ENCODE data around the gene FGGY.

FGGY gene

DNA sequence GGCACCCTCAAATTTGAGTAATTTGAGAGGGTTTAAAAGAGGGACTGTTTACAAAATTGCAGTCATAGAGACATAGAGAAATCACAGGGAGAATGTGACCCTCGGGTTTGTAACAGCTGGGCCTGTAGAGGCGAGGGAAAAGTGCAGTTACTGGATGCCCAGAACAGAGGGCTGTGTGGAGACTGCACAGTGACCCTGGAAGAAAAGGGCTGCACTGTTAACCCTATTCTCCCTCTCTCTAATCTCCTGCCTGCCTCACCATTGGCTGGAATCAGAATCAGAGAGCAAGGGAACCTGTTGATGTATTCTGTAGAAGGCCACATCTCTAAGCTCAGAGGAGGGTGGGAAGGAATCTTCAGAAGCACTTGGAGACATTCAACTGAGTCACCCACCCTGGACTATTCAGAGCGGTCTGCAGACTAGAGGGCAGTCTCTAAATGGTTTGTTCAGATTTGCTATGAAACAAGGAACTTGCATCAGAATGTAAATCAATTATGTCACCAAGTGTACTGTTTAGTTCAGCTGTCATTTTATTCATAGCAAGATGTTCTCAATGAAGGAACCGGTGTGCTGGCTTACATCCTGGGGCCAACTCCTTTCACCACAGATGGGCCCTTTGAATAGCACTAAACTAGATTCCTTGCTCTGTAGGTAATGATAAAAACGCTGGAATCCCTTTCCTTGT, 385.6 kb downstream of the FGGY start:
- no peak for DNase-seq (ENCODE audit: low spot score)

DNA sequence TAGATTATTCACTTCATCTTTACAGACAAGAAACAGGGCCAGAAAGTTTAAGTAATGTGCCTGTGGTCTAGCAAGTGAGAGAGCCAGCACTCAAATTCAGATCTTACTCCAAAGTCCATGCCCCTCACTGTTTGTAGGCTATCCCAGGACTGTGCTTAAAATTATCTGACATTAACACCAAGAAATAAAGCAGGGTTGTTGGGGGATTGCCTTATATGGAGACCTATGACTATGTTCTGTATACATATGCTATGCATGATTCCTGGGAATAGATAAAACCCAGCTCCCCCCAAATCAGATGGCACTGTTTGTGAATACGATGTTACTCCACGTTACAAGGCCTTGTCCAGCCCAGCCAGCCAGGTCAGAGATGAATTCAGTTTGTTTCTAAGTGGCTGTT, 386.3 kb downstream of the FGGY start:
- no peak for DNase-seq (ENCODE audit: low spot score)

DNA sequence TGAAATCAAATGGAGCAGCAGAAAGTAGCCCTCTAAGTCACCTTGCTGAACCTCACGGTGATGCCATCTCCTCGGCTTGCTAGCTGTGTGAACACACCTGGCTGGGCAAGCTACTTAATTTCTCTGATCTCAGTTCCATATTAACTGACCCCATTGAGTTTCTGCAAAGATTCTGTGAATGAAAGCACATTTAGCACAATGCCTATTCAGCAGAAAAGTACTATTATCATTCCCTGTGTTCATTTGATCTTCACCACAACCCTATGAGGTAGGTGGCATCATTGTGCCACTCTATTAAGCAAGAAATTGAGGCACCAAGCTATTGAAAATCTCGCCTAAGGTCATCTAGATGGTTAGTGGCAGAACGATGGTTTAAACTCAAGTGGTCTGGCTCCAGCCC, 387.8 kb downstream of the FGGY start:
- DNase-seq (ENCODE audit: low spot score), result no peak

DNA sequence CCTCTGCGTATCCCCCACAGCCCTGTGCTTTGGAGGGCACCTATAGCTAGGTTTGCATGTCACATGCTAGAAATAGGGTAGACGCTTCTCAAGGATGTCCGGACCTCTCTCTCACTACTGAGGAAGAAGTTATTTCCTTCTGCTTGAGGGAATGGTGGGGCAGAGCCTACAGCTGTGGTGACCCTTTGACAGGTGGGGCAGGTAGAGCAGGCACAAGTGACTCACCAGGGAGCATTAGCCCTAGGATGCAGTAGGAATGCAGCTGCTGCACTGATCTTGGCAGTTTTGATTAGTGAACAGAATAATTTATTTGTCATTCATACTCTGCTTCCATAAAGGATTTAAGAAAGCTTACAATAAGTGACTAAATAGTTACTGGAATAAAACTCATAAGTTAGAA, 388.2 kb downstream of the FGGY start:
- DNase-seq (ENCODE audit: low spot score), result no peak

DNA sequence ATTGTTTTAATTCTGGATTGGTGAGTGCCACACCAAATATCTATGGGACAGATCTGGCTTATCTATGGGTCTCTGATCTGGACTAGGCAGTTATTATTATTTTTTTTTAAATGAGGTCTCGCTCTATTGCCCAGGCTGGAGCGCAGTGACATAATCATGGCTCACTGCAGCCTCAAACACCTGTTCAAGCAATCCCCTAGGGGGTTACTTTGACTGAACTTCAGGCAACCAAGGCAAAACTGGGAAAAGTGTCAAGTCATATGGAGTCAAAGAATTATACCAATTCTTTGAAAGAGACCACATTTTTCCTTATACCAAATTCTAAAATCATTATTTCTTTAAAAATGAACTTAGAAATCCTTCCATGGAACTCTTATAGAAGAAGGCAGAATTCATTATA, 388.8 kb downstream of the FGGY start:
- no peak for DNase-seq (ENCODE audit: low spot score)

DNA sequence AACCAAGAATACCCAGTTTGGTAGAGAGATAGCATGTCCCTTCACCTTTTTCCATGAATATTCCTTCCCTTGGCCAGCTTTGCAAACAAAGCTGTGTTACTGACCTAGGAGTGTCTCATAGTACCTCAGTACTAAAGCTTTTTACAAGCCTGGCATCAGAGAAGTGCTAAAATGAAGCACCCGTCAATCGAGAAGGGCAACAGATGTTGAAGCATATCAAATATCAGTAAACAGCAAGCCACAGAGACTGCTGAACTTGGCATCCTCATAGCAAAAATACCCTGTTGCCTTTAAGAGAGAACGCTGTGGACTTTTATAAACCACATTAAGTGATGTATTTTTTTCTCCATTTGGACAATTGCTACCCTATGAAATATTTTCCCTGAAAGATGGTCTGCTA, 389.3 kb downstream of the FGGY start:
- DNase-seq (ENCODE audit: low spot score), result no peak

DNA sequence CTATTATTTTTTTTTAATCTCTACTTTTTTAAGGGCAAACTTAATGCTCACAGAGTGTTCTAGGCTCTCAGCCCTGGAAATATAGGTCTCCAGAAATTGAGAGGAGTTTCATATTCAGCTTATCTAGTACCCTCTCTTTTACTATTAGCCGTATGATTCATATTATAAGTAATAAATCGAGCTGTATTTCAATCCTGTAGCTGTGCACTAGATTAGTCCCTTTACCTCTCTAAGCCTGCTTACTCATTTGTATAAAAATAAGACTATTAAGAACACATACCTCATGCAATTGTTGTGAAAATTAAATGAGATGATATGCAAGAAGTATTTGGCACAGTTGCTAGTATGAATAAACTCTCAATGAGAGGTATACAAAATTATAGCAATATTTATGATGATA, 389.7 kb downstream of the FGGY start:
- DNase-seq (ENCODE audit: low spot score), result no peak

DNA sequence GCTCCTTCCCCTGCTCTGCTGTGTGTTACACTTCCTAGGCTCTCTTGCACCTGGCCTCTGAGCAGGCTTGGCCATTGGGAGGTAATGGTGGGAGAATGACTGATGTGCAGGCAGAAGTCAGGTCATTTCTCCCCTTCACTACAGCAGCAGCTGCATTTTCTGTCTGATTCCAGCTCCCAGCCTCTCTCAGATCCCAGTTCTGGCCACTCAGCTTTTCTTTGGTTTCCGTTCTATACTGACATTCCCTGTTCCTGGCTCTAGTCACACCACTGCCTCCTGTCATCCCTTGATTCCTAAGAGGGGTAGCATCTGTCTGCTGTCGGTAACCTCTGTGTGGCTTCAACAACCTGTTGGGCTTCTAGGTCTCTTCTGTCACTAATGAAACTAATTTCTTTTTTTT, 390.2 kb downstream of the FGGY start:
- no peak for DNase-seq (ENCODE audit: low spot score)

DNA sequence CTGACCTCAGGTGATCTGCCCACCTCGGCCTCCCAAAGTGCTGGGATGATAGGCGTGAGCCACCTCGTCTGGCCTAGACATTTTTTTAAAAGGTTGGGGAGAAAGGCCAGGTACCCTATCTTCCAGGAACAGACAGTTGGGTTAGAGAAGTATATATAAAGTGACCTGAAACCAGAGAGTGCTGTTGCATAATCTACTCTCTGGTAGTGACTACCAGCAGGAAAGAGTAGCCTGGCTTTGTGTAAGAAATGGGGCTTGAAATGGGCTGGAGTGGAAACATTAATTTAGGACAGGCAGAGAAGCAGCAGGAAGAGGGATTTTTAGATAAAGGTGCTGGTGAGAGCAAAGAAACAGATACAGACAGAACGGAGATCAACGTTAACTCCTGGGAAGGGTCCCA, 392.1 kb downstream of the FGGY start:
- no peak for DNase-seq (ENCODE audit: low spot score)

DNA sequence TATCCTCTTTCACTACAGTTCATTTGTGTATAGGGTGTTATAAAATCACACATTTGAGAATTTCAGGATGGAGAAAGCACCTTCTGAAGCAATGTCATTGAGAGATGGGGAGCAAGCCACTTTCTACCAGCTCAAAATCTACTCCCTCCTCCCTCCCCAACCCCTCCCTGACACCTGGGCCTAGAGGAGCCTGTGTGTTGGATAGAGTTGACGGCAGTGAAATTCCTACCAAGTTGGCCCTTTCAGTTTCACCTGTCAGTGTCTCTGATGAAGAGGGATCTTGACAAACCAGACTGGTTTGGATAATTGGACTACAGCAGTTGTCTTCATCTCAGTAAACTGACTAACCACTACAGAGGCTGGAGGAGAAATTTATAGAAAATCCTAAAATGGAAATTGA, 392.8 kb downstream of the FGGY start:
- no peak for DNase-seq (ENCODE audit: low spot score)

DNA sequence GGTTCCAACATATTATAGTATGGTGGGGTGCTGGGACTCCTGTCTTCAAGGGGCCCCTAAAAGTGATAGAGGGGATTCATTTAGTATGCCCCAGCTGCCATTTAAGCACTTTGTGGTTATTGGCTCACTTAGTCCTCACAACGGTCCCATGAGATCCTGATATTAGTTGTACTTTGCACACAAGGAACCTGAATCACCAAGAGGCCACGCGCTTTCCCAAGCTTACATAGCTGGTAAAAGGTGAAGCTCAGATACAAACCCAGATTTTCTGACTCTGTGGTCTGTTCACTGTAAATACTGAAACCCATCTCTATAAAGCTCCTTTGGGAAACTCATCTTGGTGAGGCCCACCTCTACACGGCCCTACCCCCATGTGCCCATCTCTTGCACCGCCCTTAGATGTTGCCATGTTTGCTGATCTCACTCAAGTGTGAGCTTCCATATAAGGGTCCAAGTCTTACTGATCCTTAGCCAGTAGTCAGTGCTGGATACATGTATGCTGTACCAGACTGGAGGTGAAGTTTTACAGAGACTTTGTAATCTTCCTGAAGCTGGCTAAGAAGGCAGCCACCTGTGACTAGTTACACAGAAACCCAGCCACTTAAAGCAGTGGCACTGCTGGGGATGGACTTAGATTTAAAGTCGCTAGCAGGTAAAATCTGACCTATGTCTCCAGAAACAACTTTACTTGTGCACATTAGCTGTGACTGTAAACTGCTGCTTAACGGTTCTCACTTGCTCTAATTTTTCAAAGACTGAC, 393.5 kb downstream of the FGGY start:
- DNase-seq (ENCODE audit: low spot score), result no peak

DNA sequence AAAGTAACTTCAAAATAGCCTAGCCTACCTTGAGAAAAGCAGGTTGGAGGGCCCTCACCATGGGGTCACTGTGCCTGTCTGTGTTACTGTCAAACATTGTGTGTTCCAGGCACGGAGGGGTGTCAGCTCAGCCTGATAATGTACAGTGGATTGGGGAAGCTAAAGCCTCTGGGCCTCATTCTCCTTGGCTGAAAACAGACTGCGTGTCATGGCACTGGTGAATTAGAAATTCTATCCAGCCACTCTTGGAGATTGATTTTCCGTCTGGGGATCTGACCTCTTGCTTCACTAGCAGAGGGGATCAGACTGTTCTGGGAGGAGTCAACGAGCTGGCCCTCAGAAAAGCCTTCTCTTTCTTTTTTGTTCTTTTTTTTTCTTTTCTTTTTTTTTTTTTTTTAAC, 394.4 kb downstream of the FGGY start:
- no peak for DNase-seq (ENCODE audit: low spot score)

DNA sequence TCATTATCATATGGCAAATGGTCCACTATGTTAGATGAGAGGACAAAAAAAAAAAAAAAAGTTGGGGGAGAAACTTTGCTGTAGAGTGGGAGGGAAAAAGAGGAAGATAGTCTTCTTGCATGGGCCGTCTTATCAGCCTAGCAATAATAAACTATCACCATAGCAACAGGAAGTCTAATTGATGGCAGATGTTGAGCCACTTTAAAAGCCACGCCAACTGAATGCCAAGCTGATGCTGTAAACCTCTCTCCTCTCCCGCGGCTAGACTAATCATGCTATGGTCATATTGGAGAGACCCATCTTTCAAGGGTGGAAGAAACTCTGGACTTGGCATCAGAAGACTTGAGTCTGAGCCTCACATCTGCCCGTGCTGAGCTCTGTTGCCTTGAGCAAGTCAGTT, 395.7 kb downstream of the FGGY start:
- no peak for DNase-seq (ENCODE audit: low spot score)

DNA sequence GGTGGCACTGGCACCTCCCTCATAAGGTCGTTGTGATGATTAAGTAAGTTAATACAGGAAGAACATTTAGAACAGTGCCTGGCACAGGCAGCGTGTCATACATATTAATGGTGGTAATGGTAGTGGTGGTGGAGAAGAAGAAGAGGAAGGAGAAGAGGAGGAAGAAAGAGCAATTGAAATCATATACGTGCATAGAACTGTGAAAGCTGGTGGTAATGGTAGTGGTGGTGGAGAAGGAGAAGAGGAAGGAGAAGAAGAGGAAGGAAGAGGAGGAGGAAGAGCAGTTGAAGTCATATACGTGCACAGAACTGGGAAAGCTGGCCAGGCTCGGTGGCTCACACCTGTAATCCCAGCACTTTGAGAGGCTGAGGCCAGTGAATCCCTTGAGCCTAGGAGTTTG, 396.5 kb downstream of the FGGY start:
- no peak for DNase-seq (ENCODE audit: low spot score)

DNA sequence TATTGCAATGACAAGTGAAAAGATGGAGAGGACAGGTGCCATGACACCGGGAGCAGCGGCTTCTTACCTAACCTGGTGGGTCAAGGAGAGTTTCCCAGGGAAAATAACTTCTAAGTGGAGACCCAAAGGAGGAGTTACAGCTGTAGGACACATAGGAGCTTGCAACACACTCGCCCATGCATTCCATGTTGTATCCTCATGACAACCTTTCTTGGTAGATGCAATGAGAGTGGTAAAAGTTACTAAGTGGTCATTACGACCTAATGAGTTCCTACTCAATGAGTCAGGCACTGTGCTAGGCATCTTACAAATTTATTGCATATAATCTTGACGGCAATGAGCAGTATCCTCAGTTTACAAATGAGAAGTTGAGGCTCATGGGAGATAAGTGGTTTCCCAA, 398.4 kb downstream of the FGGY start:
- no peak for DNase-seq (ENCODE audit: low spot score)

DNA sequence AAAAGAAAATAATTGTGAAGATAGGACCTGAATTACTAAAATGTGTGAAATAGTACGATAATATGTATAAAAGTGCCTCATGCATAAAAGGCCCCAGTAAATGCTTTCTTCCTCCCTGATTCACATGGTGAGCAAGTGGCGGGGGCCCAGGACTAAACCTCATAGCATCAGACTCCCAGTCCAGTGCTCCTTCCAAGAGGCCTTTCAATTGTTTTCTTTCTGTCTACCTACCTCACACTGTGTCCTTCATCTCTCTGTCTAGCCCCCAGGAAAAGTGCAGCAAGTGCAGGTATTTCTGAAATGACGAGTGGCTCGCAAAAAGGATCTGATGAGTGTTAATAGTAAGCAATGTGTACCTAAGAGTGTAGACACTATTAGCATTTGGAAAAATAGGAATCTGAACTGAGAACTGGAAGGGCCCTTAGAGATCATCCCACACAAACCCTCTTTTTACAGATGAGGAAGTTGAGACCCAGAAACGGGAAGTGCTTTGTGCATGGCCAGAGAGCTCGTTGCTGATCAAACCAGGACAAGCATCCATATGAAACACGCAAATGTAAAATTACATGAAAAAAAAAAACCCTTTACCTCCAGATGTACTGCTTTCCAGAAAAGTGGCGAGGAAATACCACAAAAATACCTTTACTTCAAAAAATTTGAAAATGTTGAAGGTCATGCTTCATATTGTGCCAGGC, 399.7 kb downstream of the FGGY start:
- no peak for DNase-seq (ENCODE audit: low spot score)

DNA sequence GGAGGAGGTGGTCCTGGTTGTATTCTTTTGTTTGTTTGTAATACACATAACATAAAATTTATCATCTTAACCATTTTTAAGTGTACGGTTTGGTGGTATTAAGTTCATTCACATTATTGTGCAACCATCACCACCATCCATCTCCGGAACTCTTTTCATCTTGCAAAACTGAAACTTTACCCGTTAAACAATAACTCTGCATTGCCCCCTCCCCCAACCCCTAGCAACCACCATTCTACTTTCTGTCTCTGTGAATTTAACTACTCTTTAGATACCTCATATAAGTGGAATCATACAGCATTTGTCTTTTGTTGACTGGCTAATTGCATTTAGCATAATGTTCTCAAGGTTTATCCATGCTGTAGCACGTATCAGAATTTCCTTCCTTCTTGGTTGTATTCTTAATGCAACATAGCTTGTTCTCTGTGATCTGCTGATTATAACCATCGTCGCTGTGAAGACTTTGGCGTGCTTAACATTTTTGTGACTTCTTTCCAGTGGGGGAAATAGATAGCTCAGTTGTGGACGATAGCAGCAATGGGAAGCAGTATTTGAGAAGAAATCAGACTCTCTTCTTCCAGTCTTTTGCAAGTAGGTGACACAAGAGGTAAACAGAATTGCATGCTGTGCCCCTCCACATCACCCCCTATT, 400.4 kb downstream of the FGGY start:
- no peak for DNase-seq (ENCODE audit: low spot score)

DNA sequence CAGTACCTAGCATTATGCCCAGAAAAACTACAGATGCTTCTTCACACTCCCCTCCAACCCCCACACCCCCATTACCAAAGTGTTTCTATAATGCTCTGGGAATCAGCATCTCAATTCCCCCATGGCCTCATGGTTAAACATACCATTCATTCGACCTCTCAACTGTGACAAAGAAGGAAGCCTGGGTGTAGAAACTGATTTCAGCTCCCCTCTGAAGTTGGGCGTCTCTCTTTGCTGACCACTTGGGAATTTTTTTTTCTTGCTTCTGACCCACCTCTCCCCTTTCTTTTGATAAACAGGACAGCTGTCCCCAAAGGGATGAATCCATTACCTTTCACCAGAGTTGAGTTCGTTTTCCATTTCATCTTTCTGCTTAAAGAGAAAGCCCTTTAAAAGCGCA, 401.5 kb downstream of the FGGY start:
- DNase-seq (ENCODE audit: low spot score), result no peak

DNA sequence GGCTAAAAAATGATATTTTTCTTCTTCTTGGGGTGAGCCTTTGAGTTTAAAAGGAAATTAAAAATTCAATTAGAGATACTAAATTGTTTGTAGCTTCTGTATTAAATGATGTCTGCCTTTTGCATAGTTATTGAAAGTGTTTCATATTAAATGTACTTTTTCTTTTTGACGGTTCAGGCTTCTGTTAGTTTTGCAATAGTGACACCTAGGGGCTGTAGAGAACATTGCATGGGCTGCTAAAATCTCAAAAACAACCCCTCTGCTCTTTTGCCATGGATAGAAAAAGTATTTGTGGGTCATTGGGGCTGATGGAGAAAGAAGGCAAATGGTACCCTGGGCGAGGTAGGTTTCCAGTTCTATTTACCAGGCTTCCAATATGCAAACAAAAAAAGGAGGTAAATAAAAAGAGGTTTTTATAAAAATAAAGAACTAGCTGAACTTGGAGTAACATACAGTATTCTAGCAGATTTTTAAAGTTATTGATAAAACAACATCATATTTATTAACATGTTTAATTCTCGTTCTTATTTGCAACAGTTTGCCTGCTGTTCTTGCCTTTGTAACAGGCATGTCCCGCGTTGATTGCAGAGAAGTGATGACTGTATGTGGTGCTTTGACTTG, 402.4 kb downstream of the FGGY start:
- DNase-seq (ENCODE audit: low spot score), result peak; percentile 23

DNA sequence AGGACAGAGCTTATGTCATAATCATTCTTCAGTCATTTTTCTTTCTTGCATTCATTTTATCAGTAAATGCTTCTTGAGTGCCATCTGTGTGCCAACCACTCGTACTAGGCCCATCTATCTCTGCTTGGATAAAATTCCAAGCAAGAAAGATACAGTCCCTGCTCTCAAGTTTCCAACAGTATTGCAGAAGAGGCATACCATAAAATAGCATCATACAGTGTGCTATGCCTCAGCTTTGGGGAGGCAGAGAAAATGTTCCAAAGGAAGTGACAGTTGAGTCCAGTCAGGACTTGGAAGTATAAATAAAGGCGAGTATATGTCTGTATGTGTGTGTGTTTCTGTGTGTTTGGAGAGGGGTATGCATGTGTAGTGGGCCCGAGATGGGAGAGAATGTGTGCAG, 404.5 kb downstream of the FGGY start:
- no peak for DNase-seq (ENCODE audit: low spot score)

DNA sequence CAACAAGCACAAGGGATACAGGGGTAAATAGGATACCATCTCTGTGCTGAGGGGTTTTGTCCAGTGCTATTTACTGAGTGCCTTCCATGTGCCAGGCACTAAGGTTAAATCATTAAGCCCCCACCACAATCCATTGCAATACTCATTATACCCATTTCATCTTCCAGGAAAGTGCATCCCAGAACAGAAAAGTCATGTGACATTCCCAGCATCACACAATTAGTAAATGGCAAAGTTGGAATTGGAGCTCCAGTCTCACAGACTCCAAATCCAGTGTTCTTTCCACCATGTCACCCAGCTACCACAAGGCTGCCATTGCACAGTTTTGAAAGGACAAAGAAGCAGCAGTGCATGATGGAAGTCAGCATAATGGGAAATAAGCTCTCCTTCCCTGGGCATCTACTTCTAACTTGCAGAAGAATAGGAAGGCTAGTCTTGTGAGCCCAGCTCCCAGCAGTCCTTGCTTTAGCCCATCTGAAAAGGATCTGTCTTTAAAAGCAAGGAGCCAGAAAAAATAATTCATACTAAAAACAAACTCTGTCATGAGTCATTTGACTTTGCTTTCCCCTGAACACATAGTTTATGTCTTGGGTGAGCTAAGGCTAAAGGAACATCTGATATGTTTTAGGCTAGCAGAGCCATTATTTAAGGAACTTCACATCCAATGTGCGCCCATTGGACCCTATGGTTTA, 406.5 kb downstream of the FGGY start:
- DNase-seq (ENCODE audit: low spot score), result no peak

DNA sequence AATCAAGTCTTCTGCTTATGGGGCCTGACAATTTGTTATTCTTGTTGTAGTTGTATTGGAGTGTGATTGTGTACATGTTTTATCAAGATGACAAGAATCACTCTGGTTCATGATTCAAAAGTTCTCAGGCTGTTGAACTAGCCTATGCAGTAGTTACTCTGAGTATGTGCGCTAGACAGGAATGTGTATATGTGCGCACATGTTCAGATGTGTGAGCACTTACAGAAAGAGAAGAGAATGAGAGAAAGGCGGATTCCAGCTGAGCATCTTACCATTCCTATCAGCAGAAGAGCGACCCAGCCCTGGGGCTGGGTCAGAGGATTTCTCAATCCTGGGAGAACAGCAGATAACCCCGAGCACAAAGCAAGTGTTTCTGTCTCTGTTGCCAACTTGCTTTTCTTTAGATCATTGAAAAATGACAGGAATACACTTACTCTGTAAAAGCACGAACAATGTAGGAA, 407.1 kb downstream of the FGGY start:
- no peak for DNase-seq (ENCODE audit: low spot score)

All from hematopoietic multipotent progenitor cell treated with erythropoietin and hydrocortisone succinate and interleukin-3 and kit ligand, for 17 days (in vitro differentiated cells).